Adrenal gland (tissue), 5 donors: ENCODE results near the gene WHRN.

Experiments
- POLR2A ChIP-seq, 2 donors: fragments of 450-650 bp; IDR thresholded peaks; one replicate each; pipeline ENCODE4 v1.6.1; 2017; ENCODE audit warnings: antibody characterized with exemption in 2 of 2, mild to moderate bottlenecking in 2 of 2, moderate library complexity in 1 of 2
- TF ChIP-seq, protein P1 (sequence below), 6 experiments: fragments of 450-650 bp in 4 of 6; fragments of 200-600 bp in 2 of 6; sonication (generic) in 1 of 6; IDR thresholded peaks; 1 replicate in 5 of 6; 2 replicates in 1 of 6; pipeline versions ENCODE4 v1.5.1 to v1.8.0; 2016 to 2021; ENCODE audit warnings: antibody characterized with exemption in 6 of 6, mild to moderate bottlenecking in 2 of 6, moderate library complexity in 1 of 6
- donor health status: DM: no; HTN: no; CAD: no.

DNA sequence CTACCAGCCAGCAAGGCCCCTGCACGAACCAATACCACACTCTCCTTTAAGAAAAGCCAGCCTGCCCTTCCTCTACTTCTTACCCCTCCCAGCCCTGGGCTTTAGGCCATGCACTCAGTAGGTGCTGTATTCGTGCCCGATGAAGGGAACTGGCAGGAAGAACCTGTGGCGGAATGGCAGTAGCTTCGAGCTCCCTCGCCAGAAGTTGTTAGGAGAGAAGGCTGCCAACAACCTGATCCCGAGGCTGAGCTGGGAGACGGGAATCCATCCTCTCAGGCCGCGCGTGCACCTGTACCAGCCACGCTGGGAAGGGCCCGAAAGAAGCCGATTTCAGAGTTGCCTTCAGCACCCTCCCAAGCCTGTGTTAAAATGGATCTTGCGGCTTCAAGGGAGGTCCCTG, 72.2 kb downstream of the WHRN start:
- TF ChIP-seq POLR2A (IDR thresholded peaks at IDR 0.05) = no peak
- TF ChIP-seq, protein P1, sequence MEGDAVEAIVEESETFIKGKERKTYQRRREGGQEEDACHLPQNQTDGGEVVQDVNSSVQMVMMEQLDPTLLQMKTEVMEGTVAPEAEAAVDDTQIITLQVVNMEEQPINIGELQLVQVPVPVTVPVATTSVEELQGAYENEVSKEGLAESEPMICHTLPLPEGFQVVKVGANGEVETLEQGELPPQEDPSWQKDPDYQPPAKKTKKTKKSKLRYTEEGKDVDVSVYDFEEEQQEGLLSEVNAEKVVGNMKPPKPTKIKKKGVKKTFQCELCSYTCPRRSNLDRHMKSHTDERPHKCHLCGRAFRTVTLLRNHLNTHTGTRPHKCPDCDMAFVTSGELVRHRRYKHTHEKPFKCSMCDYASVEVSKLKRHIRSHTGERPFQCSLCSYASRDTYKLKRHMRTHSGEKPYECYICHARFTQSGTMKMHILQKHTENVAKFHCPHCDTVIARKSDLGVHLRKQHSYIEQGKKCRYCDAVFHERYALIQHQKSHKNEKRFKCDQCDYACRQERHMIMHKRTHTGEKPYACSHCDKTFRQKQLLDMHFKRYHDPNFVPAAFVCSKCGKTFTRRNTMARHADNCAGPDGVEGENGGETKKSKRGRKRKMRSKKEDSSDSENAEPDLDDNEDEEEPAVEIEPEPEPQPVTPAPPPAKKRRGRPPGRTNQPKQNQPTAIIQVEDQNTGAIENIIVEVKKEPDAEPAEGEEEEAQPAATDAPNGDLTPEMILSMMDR (IDR thresholded peaks at IDR 0.05) = no peak
